ENCODE results near the gene HLF.

Gene HLF

GRCh38 chr17:55264278-55264644 is 499 bp upstream of the HLF start:
- no peak for TF ChIP-seq CTCF (conservative IDR thresholded peaks at IDR 0.05; ENCODE audit: low read length)
- DNase-seq (ENCODE audit: low read depth): no peak
- H3K4me3 ChIP-seq (ENCODE audit: low read length): no peak overlapping the region

GRCh38 chr17:55265311-55266021 is 706 bp downstream of the HLF start:
- TF ChIP-seq CTCF (conservative IDR thresholded peaks at IDR 0.05; ENCODE audit: low read length): no peak
- no peak for DNase-seq (ENCODE audit: low read depth)
- peak overlapping the region; percentile 45; the same call in 1 of the 2 replicates for H3K4me3 ChIP-seq (ENCODE audit: low read length)

GRCh38 chr17:55266051-55266957 is 1.5 kb downstream of the HLF start:
- DNase-seq (ENCODE audit: low read depth): no peak
- TF ChIP-seq CTCF (conservative IDR thresholded peaks at IDR 0.05; ENCODE audit: low read length): no peak
- H3K4me3 ChIP-seq (ENCODE audit: low read length): no peak overlapping the region

- H3K4me3 ChIP-seq (ENCODE audit: low read length): no peak overlapping the region
- no peak for TF ChIP-seq CTCF (conservative IDR thresholded peaks at IDR 0.05; ENCODE audit: low read length)
- no peak for DNase-seq (ENCODE audit: low read depth)
Measured at GRCh38 chr17:55266958-55267688, 2.4 kb downstream of the HLF start.

GRCh38 chr17:55267777-55268648 is 3.3 kb downstream of the HLF start:
- no peak for TF ChIP-seq CTCF (conservative IDR thresholded peaks at IDR 0.05; ENCODE audit: low read length)
- no peak for DNase-seq (ENCODE audit: low read depth)
- no peak overlapping the region for H3K4me3 ChIP-seq (ENCODE audit: low read length)

GRCh38 chr17:55268649-55269480 is 4.1 kb downstream of the HLF start:
- TF ChIP-seq CTCF (conservative IDR thresholded peaks at IDR 0.05; ENCODE audit: low read length): no peak
- DNase-seq (ENCODE audit: low read depth): no peak
- no peak overlapping the region for H3K4me3 ChIP-seq (ENCODE audit: low read length)
